Tibial nerve (tissue), 4 donors: ENCODE measurements around the gene AGPAT1.

Experiments used
- CTCF ChIP-seq, 5 experiments: fragments of 200-600 bp in 3 of 5; fragments of 450-650 bp in 2 of 5; sonication (generic) in 3 of 5; IDR thresholded peaks; one replicate each; pipeline ENCODE4 v1.5.1; 2016 to 2019; ENCODE audit warnings: antibody characterized with exemption in 5 of 5, mild to moderate bottlenecking in 3 of 5, moderate library complexity in 2 of 5
- EP300 ChIP-seq, 2 donors: sonication (generic); formaldehyde crosslinking; IDR thresholded peaks; one replicate each; pipeline ENCODE4 v1.6.1; 2017; ENCODE audit warnings: antibody characterized with exemption in 2 of 2, mild to moderate bottlenecking in 1 of 2

- TF ChIP-seq CTCF (IDR thresholded peaks at IDR 0.05): no peak
- no peak for TF ChIP-seq EP300 (IDR thresholded peaks at IDR 0.05)
These were observed 2.7 kb downstream of the AGPAT1 start for GRCh38 chr6:32173051-32173727.
